GM21576 (cell line): ENCODE measurements around the gene FITM2.
"Not testable (repeated sequence)": the region's sequence is repeated elsewhere in the genome, so short reads cannot be mapped to it uniquely, and the experiment has no call there.

Experiments used
- ATAC-seq: cut with Tn5 transposase; IDR thresholded peaks from one replicate; pipeline ENCODE4 v1.9.1; 2021; ENCODE audit warnings: mild to moderate bottlenecking, moderate library complexity; ENCODE audit not compliant: unreplicated experiment

FITM2 gene, protein sequence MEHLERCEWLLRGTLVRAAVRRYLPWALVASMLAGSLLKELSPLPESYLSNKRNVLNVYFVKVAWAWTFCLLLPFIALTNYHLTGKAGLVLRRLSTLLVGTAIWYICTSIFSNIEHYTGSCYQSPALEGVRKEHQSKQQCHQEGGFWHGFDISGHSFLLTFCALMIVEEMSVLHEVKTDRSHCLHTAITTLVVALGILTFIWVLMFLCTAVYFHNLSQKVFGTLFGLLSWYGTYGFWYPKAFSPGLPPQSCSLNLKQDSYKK

DNA sequence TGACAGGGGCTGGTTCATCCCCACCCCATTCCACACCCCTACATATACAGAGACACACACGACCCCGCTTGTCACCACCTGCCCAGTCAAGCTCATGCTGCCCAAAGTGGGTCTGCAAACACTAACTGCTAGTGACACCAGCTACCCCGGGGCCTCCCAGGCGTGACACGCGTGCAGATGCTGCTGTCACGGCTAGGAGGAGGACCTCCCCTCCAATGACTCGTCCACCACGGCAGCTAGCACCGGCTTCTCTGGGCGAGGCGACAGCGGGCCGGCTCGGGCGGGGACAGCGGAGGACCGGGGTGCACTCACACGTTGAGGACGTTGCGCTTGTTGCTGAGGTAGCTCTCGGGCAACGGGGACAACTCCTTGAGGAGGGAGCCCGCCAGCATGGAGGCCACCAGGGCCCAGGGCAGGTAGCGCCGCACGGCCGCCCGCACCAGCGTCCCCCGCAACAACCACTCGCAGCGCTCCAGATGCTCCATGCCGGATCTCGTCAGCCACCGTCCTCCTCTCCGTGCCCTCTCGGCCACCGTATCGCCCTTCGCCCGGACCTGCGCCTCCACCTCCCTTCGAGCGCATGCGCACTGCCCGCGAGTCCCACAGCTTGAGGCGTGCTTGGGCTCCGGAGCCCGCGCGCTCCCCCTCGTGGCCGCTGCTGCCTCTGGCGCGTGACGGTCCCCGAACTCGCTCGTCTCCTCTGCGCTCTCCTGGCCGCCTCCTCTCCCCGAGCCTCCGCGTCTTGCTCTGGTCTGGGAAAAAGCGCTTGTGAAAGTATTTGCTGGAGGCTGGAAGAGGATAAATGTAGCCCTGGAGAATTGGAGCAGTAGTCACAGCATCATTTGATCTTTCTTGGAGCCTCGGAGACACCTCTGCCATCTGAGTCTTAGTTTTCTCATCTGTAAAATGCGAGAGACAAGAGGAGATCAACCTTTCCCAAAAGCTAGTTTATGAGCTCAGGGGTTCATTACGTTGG lies at the start of gene FITM2:
Gene FITM2, minus strand, starts transcription at position 539 of the 976 bp plus-strand sequence. Its CDS starts 54 bp downstream, at position 485.
- ATAC-seq: peak; percentile 85

DNA sequence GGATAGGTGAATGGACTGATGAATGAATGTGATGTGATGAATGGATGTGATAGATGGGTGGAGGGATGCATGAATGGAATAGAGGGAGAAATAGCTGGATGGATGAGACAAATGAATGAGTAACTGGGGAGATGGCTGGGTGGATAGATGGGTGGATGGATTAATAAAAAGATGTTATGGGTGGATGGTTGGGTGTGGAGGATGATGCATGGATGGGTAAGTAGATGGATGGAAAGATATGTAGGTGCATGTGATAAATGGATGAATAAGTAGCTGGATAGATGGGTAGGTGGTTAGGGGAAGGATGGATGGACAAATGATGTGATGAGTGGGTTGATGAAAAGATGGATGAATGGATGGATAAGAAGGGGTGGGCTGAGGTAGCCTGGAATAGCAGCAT lies 49.2 kb upstream of the FITM2 start:
- ATAC-seq: no peak

DNA sequence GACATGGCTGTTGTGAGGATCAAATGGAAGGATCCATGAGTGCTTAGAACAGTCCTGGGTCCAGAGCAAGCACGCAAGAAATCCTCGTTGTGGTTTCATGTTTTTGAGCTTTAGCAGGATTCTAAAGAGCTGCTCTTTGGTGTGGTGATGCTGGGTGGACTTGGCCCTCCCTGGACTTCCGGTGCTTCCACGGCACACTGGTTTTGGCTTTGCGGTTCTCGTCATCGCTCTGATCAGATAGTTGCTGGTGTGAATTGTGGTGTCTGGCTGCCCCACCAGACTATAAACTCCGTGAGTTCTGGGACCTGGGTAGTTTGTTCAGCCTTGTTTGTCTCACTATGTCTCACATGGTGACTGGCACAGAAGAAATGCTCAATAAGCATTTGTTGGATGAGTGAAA lies 47.8 kb upstream of the FITM2 start:
- no peak for ATAC-seq

DNA sequence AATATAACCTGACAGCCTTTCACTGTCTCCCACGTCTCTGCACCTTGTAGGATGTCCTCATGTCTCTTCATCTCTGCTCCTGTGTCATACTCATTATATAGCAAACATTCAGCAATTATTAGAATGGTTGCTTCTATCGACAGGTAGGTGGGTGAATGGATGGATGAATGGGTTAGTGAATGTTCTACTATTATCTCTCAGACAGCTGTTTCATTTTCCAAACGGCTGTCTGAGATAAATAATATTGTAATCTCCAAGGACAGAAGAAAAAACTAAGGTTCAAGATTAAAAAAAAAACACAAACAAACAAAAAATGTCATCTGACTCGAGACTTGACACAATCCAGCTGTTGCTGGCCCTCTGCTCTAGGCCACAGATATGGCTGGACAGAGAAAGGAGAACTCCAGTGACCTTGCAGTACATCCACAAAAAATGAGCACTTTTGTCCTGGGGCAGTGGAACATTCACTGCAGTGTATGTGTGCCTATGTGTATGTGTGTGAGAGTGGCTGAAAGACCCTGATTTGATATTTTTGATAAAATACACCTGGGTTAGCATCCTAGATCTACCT lies 46.6 kb upstream of the FITM2 start:
- ATAC-seq: no peak

DNA sequence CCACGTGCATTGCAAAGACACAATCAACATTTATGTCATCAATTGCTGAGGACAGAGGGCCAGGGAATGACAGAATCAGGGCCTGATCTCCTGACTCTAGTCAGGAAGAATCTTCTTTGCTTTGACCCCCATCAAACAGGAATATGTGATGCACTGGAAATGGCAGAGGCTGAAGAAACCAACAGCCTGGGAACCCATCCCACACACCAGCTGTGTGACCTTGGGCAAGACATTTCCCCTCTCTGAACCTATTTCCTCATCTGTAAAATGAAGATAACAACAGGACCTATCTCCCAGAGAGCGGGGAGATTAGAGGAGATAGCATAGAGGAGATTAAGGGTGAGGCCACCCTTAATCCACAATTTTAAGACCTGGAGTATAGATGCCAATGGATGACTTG lies 46.0 kb upstream of the FITM2 start:
- ATAC-seq: no peak

DNA sequence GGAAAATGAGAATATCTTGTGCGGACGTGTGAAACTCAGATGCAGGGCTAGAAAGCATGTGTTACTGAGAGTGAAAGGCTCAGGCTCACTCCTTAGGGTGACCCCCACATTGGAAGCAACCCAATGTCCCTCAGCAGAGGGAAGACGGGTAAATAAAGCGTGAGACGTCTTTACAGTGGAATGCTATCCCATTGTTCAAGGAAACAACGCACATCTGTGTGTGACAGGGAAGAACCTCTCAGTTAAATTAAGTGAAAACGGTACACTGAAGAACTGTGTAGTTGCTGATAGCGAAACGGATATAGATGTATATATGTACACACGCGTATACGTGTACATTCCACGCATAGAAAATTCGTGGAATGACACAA lies 45.3 kb upstream of the FITM2 start:
- ATAC-seq: no peak

DNA sequence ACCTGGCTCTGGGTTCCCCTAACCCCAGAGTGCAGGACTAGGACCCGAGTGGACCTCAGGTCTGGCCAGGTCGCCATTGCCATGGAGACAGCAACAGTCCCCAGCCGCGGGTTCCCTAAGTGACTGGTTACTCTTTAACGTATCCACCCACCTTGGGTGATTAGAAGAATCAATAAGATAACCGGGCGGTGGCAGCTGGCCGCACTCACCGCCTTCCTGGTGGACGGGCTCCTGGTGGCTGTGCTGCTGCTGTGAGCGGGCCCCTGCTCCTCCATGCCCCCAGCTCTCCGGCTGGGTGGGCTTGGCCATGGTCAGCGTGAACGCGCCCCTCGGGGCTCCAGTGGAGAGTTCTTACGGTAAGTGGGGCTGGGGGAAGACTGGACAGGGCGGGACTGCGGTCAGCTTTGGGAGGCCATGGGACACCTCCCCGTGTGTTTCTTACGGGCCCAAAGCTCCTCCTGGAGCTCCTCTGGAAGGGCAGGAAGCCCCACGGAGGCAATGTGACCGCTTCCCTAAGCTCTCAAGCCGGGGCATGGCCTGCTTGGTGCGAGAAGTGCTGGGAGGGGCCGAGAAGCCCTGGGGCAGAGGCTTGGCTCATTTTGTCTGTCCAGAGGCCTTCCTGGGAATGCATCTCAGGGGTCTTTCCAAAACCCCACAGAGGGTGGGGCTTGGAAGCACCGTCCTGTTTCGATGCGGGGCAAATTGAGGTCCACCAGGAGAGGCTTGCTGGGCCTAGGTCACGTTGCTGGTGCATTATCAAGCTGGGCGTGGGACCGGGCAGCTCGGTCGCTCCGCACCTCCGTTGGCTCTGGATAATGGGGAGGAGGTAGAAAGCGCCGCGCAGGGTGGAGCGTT lies 44.7 kb upstream of the FITM2 start, which contains the start of gene HNF4A:
Gene HNF4A, plus strand, starts transcription at position 202 of the 855 bp plus-strand sequence. Its CDS starts 106 bp downstream, at position 308.
- ATAC-seq: no peak

DNA sequence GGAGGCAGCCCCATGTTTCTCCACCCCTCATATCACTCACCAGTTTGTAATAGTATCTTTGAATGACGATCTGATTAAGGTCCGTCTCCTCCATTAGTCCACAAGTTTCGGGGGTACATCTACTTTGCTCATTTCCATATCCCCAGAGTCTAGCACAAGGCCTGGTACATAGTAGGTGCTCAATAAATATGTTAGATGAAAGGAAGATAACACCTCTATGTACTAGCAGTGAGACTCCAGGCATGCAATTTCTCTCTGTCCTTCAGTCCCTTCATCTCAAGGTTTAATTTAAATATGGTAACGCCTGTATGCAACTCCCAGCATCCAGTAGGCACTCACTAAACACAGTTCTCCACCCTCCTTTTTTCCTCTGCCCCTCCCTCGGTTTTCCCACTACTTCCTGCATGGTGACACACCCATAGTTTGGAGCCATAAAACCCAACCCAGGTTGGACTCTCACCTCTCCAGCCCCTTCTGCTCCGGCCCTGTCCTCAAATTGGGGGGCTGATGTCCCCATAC lies 44.0 kb upstream of the FITM2 start:
- ATAC-seq: no peak

DNA sequence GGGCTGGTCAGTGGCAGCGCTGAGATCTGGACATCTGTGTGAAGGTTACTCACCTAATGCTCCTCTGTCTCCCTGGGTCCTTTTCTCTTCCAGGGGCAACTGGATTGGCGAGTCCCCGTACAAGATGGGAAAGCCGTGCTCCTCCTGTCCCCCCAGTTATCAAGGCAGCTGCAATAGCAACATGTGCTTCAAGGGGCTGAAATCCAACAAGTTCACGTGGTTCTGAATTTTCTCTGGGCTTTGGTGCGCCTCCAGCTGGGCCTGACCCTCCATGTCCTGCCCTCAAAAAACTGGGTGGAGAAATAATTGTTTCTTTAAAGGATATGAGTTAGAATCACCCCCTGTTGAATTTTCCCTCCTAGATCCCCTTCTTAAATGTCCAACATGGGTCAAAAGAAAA lies 39.6 kb upstream of the FITM2 start:
- no peak for ATAC-seq

DNA sequence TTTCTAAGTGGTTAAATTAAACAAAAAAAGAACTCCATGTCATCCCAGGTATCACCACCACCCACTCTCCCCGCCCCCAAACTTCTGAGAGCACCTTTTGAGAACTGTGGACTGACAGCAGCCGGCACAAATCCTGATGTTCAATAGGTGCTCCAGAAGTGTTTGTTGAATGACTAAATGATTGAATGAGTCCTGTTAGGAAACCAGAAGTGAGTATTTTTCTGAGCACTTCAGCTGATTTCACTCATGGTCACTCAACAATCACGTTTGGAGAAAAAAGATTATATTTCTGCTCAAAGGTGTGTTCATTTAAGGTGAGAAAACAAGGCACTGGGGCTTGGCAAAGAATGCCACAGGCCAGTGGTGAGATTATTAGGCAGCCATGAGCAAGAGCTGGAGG lies 38.3 kb upstream of the FITM2 start:
- ATAC-seq: no peak

DNA sequence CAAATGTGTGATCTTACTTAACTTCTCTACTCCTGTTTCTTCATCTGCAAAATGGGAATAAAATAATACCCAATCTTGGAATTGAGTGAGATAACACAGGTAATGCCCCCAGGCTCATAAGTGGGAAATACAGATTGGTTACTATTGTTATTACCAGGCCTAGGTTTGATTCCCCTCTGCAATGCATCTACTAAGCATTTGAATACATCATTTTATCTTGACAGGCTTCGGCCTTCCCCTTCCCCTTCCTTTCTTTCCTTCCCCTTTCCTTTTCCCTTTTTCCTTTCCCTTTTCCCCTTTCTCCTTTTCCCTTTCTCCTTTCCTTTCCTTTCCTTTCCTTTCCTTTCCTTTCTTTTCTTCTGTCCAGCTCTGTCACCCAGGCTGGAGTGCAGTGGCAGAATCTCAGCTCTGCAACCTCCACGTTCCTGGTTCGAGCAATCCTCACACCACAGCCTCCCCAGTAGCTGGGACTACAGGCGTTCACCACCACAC lies 37.2 kb upstream of the FITM2 start:
- no peak for ATAC-seq

DNA sequence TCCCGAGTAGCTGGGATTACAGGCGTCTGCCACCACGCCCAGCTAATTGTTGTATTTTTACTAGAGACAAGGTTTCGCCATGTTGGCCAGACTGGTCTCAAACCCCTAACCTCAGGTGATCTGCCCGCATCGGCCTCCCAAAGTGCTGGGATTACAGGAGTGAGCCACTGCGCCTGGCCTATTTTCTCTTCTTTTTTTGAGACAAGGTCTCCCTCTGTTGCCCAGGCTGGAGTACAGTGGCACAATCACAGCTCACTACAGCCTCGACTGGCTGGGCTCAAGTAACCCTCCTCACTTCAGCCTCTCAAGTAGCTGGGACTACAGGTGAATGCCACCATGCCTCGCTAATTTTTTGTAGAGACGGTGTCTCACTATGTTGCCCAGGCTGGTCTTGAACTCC lies 34.9 kb upstream of the FITM2 start:
- not testable (repeated sequence) for ATAC-seq

DNA sequence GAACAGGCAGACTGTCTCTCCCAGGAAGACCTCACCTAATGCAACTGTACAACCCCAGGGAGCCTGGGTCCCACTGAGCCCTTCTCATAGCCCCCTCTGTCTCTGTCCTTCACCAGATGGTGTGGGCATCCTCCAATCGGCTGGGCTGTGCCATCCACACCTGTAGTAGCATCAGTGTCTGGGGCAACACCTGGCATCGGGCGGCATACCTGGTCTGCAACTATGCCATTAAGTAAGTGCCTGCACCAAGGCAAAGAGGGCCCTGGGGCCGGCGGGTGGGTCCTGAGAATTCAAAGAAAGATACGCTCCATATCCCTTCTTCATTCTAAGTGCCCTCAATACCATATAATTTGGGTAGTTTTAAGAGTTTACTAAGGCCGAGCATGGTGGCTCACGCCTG lies 34.1 kb upstream of the FITM2 start:
- no peak for ATAC-seq

DNA sequence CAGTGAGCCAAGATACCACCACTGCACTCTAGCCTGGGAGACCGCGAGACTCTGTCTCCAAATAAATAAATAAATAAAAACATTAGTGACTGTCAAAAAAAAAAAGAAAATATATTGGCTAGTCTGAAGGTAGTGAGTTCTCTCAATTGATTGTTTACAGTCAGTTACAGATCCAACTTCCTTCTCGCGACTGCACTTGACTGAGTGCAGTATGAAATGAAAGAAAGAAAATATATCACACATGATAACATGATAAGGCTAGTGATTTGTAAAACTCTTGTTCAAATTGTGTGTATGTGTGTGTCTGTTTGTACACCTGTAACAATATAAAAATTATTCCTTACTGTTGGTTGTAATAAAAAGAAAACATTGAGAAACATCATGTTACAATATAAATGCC lies 33.7 kb upstream of the FITM2 start:
- ATAC-seq: no peak

DNA sequence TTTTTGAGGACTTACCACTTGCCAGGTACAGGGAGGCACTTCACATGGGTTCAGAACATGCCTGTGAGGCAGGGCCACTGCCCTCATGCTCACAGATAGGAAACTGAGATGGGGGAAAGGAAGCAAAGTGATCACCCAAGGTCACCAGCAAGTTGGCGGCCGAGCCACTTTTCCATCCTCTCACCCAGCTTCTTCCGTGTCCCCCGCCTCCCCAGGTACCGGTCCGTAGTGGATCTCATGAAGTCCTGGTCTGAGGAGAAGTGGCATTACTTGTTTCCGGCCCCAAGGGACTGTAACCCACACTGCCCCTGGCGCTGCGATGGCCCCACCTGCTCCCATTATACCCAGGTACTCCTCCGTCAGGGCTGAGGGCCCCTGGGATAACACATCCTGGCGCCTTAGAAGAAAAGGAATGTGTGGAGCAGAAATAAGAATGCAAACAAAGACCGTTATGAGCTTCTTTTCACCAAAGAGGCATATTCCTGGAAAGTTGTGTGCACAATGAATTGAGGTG lies 32.2 kb upstream of the FITM2 start:
- no peak for ATAC-seq

DNA sequence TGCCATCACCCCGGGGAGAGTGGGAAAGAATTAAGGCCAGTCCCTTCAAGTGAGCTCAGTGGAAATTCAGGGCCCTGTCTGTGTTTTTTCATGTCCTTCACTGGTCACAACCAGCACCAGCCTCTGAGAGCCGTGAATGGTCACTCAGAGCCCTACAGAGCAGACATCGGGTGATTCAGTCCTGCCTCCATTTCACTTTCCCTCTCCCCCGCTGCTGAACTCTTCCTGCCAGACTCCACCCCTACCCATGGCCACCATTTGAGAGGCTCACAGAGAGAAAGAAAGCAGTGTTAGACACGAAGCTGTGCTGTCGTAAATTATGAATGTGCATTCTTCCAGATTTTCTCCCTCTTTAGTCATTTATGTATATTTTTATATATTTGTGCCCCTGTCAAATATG lies 31.2 kb upstream of the FITM2 start:
- no peak for ATAC-seq

DNA sequence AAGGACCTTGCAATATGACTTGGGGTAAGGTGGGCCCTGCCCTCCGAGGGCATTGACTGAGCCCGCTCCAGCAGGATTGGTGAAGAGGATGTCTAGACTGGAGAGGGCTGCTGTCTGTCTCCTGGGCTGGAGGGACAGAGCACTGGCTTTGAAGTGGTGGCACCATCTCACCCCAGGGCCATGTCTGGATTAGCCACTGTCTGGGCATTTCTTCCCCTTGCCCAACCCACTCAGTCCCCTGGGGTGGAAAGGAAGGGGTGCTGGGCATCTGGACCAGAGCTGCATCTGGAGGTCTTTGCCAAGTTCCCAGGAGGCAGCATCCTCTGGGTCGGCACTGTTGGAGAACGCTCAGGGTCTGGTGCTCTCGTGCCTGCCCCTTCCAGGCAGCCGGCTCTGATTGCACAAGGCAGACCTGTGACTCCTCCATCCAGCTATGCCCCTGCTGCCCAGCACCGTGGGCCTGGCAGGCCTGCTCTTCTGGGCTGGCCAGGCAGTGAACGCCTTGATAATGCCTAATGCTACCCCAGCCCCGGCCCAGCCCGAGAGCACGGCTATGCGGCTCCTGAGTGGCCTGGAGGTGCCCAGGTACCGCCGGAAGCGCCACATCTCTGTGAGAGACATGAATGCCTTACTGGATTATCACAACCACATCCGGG lies 25.9 kb upstream of the FITM2 start, which contains the start of gene R3HDML:
Gene R3HDML, plus strand, starts transcription at position 319 of the 656 bp plus-strand sequence. Its CDS starts 115 bp downstream, at position 434.
- no peak for ATAC-seq

DNA sequence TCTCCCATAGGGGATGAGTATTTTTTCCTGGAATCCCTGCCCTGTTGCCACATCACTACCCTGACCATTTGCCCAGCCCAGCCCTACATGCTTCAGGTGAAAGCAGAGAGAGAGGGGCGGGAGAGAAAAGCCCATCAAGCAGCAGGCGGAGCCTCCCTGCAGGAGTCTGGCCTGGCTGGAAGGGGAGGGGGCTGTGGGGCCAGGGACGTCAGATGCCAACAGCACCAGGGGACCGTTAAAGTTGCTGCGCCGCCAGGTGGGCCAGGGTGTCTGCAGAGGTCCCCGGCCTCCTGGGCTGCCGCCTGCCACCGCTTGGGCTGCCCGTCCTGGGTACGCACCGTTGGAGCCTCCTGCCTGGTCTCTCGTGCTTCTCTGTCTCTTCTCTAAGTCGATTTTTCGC lies 25.1 kb upstream of the FITM2 start:
- ATAC-seq: no peak

DNA sequence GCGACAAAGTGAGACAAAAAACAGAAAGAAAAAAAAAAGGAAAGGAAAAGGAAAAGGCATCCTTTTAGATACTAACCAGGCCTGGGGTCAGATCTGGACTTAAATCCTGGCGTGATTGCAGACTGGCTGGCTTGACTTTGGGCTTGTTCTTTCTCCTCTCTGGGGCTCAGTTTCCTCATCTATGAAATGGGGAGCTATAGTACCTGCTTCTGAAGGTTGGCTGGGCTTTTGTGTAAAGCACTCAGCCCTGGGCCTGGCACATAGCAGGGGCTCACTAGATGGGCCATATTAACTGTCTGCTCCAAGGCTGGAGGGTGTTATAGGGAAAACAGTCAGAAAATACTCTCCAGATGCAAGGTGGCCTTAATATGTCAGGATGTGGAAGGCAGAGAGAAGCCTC lies 24.7 kb upstream of the FITM2 start:
- ATAC-seq: no peak

DNA sequence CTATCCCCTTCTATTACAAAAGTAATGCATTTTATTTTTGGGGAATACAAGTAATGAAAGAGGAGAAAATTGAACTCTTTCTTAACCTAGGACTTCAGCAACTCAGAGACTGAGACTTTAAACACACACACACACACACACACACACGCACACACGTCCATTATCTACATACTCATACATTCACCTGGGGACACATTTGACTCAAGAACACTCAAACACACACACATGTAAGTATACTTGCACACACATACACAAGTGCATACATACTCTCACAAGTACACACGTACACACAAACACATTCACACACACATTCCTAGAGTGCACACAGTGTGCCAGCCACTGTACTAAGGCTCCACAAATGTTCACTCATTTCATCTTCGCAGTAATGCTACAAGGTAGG lies 23.7 kb upstream of the FITM2 start:
- ATAC-seq: no peak
